ENCODE measurements around the gene ANKRD11.
"Not testable (repeated sequence)": the region's sequence is repeated elsewhere in the genome, so short reads cannot be mapped to it uniquely, and the experiment has no call there.

Gene ANKRD11

DNA sequence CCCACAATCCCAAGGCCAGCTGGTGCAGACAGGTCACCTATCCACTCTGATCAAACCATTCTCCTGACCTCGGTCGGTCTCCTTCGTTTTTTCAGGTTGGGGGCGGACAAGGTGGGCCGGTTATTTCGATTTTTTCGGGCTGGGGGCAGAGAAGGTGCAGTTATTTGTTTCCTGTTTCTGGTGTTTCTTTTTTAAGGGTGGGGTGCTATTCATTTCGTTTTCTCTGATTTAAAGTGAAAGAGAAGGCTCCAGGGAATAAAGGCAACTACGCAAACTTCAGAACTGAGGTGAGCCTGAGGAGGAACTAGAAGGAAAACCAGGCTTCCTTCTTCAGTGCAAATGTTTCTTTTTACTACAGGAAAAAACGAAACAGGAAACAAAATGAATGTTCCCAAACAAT lies 64.8 kb downstream of the ANKRD11 start:
- no peak for DNase-seq (ENCODE audit: low read depth)
- H3K4me3 ChIP-seq (ENCODE audit: control insufficient read depth, low read depth, low read length): no peak overlapping the region
- TF ChIP-seq, protein P1, sequence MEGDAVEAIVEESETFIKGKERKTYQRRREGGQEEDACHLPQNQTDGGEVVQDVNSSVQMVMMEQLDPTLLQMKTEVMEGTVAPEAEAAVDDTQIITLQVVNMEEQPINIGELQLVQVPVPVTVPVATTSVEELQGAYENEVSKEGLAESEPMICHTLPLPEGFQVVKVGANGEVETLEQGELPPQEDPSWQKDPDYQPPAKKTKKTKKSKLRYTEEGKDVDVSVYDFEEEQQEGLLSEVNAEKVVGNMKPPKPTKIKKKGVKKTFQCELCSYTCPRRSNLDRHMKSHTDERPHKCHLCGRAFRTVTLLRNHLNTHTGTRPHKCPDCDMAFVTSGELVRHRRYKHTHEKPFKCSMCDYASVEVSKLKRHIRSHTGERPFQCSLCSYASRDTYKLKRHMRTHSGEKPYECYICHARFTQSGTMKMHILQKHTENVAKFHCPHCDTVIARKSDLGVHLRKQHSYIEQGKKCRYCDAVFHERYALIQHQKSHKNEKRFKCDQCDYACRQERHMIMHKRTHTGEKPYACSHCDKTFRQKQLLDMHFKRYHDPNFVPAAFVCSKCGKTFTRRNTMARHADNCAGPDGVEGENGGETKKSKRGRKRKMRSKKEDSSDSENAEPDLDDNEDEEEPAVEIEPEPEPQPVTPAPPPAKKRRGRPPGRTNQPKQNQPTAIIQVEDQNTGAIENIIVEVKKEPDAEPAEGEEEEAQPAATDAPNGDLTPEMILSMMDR (IDR thresholded peaks at IDR 0.05; ENCODE audit: control insufficient read depth, insufficient read depth, low read depth, low read length, missing control alignments): no peak

DNA sequence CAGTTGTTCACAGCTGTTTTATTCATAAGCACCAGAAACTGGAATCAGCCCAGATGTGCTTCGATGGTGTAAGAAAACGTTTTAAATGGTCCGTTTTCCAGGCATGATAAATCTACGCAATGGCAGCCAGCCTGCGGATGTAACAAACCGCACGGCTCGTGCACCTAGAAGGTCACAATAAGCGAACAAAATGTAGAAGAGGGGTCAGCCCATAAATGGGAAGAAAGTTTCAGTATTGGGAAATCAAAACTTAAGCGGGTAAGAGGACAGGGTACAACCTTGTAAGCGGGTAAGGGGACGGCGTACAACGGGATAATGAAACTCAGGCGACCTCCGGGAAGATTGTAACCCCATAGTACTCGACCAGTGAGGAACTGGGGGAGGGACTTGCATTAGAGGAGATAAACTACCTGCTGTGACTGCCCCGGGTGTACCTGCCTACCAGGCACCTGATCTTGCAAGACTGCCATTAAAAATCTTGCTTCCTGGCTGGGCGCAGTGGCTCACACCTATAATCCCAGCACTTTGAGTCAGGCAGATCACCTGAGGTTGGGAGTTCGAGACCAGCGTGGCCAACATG lies 66.6 kb downstream of the ANKRD11 start:
- TF ChIP-seq, protein P1 (IDR thresholded peaks at IDR 0.05; ENCODE audit: control insufficient read depth, insufficient read depth, low read depth, low read length, missing control alignments): no peak
- H3K4me3 ChIP-seq (ENCODE audit: control insufficient read depth, low read depth, low read length): no peak overlapping the region
- DNase-seq (ENCODE audit: low read depth): no peak

DNA sequence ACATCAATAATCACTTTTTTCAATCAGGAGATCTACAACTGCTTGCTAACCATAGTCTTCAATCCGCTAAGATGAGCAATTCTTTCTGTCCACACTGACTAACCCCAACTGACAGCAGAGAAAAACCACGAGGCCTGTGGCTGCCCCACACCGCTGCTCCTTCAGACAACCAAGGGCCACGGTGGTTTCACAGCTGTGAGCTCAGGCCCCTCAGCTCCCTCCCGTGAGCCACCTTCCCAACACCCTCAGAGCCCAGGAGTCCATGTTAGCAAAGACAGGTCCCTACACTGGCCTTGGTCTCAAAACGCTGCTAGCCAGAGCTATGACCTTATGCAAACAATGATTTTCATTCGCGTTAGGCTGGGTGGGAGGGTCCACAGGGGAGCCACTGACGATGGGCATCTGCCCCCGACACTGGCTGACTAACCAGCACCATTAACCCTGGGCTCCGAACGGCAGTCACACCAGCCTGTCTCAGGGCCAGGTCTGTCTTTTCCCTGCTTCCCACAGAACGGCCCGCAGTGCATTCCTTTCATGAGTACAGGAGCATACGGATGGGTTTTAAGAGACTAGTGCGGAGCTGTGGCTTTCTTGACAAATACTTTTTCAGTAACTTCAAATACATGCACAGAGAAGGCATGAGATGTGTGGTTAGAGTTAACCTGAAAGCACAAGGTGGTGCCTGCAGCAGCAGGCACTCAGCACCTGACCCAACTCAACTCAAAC lies 67.3 kb downstream of the ANKRD11 start:
- DNase-seq (ENCODE audit: low read depth): no peak
- TF ChIP-seq, protein P1 (IDR thresholded peaks at IDR 0.05; ENCODE audit: control insufficient read depth, insufficient read depth, low read depth, low read length, missing control alignments): no peak

DNA sequence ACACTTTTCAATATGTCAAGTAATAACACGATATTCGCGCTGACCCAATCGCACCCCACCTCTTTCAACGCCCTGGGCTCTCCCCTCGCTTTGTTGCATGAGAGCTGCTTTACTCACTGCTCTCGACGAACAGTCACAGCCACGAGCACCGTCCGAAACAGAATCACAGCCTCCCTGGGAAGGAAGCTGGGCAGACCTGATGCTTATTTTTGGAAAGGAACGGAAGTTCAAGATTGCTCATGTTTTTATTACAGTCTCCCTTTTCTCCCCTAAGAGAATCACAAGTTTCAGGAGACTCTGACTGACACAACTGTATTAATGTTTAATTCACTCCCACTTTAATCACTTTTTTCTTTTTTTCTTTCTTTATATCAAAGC lies 67.8 kb downstream of the ANKRD11 start:
- TF ChIP-seq, protein P1 (IDR thresholded peaks at IDR 0.05; ENCODE audit: control insufficient read depth, insufficient read depth, low read depth, low read length, missing control alignments): no peak
- H3K4me3 ChIP-seq (ENCODE audit: control insufficient read depth, low read depth, low read length): no peak overlapping the region
- no peak for DNase-seq (ENCODE audit: low read depth)

More for the DNA sequence above, 67.3 kb downstream of the ANKRD11 start:
- no peak overlapping the region for H3K4me3 ChIP-seq (ENCODE audit: control insufficient read depth, low read depth, low read length)

DNA sequence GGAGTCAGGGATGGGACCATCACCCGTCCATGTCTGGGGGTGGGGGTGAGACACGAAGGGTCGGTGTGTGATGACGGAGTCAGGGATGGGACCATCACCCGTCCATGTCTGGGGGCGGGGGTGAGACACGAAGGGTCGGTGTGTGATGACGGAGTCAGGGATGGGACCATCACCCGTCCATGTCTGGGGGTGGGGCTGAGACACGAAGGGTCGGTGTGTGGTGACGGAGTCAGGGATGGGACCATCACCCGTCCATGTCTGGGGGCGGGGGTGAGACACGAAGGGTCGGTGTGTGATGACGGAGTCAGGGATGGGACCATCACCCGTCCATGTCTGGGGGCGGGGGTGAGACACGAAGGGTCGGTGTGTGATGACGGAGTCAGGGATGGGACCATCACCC lies 69.1 kb downstream of the ANKRD11 start:
- not testable (repeated sequence) for H3K4me3 ChIP-seq (ENCODE audit: control insufficient read depth, low read depth, low read length); DNase-seq (ENCODE audit: low read depth)

DNA sequence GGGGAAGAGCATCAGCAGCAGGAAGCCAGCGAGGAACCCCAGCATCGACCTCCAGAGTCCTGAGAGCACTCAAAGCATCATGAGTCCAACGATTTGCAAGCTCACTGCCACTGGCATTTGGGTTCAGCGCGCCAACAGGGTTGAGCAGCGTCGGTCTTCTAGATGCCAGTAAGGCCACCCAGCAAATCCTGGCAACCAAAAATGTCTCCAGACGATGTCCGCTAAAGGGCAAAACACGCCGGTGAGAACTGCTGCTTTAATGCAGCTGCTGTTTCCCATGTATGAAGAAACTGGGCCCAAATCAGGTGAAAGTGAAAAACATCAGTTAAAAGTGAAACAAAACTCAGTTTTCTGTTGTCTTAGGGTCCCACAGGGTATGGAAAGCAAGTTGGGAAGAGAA lies 70.2 kb downstream of the ANKRD11 start:
- DNase-seq (ENCODE audit: low read depth): no peak
- no peak overlapping the region for H3K4me3 ChIP-seq (ENCODE audit: control insufficient read depth, low read depth, low read length)
- TF ChIP-seq, protein P1 (IDR thresholded peaks at IDR 0.05; ENCODE audit: control insufficient read depth, insufficient read depth, low read depth, low read length, missing control alignments): no peak

DNA sequence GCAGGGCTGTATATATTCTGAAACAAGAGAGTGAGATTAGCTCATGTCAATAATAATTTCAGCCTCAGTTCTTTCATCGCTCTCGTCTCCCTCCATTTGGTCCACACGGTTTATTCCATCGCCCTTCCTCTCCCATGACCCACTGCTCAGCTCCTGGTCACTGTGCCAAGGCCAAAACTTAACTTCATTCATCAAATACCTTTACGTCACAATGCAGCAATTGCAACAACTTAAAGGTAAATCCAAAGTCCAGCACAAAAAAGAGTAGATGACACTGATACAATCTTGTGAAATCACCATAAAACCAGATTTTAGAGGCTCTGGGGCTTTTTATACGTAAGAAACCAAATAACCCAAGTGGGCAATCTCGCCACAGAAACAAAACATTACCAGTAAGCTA lies 72.0 kb downstream of the ANKRD11 start:
- no peak for DNase-seq (ENCODE audit: low read depth)
- H3K4me3 ChIP-seq (ENCODE audit: control insufficient read depth, low read depth, low read length): no peak overlapping the region
- TF ChIP-seq, protein P1 (IDR thresholded peaks at IDR 0.05; ENCODE audit: control insufficient read depth, insufficient read depth, low read depth, low read length, missing control alignments): no peak

All from AG09309 (cell line).